GM18951 (cell line): ENCODE measurements around the gene VIL1.
A peak's percentile ranks its signal among the peaks of the same experiment; 100 is the strongest.

Experiments used
- POLR2A ChIP-seq: IDR thresholded peaks from 4 replicates; pipeline ENCODE4 v1.6.1; 2011; ENCODE audit warnings: mild to moderate bottlenecking; ENCODE audit not compliant: insufficient read length, insufficient read depth; ENCODE audit errors: extremely low read depth
- in situ Hi-C: fragments of 300-500 bp; cut with MboI; formaldehyde crosslinking; loops from one replicate; pipeline ENCODE4 v1.12.0; 2022; ENCODE audit warnings: low sequenced_read_pairs, mixed read lengths, inconsistent platforms; ENCODE audit not compliant: unreplicated experiment

Gene VIL1

GRCh38 chr2:218397820-218398436 lies 21.0 kb upstream of the VIL1 start:
- in situ Hi-C loops, result no loop called here
- TF ChIP-seq POLR2A, result peak; percentile 64

GRCh38 chr2:218398437-218399390 lies 20.2 kb upstream of the VIL1 start:
- in situ Hi-C loops, result no loop called here
- TF ChIP-seq POLR2A, result peak; percentile 8

GRCh38 chr2:218399391-218400166 lies 19.3 kb upstream of the VIL1 start, which contains the start of gene CTDSP1:
Gene CTDSP1 (plus strand): TSS chr2:218399868. CDS start chr2:218400091, 223 bp downstream.
- TF ChIP-seq POLR2A, result peak; percentile 65
- in situ Hi-C loops, result loop anchor here (25.0 kb wide), 1 partner anchor 438 kb away; the partner anchor contains the start of gene PRKAG3

GRCh38 chr2:218400167-218400929 lies 18.6 kb upstream of the VIL1 start:
- TF ChIP-seq POLR2A, result no peak
- in situ Hi-C loops, result loop anchor here (25.0 kb wide), 1 partner anchor 437 kb away; the partner anchor contains the start of gene PRKAG3

- in situ Hi-C loops, result loop anchor here (25.0 kb wide), 1 partner anchor 436 kb away; the partner anchor contains the start of gene PRKAG3
- no peak for TF ChIP-seq POLR2A
Measured at GRCh38 chr2:218400930-218401881, 17.7 kb upstream of the VIL1 start.

GRCh38 chr2:218401890-218402289 lies 17.0 kb upstream of the VIL1 start:
- in situ Hi-C loops, result loop anchor here (25.0 kb wide), 1 partner anchor 435 kb away; the partner anchor contains the start of gene PRKAG3
- no peak for TF ChIP-seq POLR2A

GRCh38 chr2:218402491-218402901 lies 16.4 kb upstream of the VIL1 start:
- in situ Hi-C loops, result loop anchor here (25.0 kb wide), 1 partner anchor 435 kb away; the partner anchor contains the start of gene PRKAG3
- TF ChIP-seq POLR2A, result no peak

- in situ Hi-C loops, result loop anchor here (25.0 kb wide), 1 partner anchor 434 kb away; the partner anchor contains the start of gene PRKAG3
- no peak for TF ChIP-seq POLR2A
Measured at GRCh38 chr2:218402911-218403411, 16.0 kb upstream of the VIL1 start.

- TF ChIP-seq POLR2A, result no peak
- in situ Hi-C loops, result loop anchor here (25.0 kb wide), 1 partner anchor 433 kb away; the partner anchor contains the start of gene PRKAG3
Measured at GRCh38 chr2:218403810-218404209, 15.1 kb upstream of the VIL1 start.

GRCh38 chr2:218404351-218405085 lies 14.4 kb upstream of the VIL1 start:
- in situ Hi-C loops, result loop anchor here (25.0 kb wide), 1 partner anchor 433 kb away; the partner anchor contains the start of gene PRKAG3
- no peak for TF ChIP-seq POLR2A
